ENCODE measurements around the gene ATP6V1F.

The ATP6V1F gene

GRCh38 chr7:128884561-128885369, 22.1 kb downstream of the ATP6V1F start:
- DNase-seq, result no peak

GRCh38 chr7:128885370-128886187, 22.9 kb downstream of the ATP6V1F start:
- DNase-seq, result no peak

- DNase-seq, result no peak
Measured at GRCh38 chr7:128886391-128887168, 23.9 kb downstream of the ATP6V1F start.

- no peak for DNase-seq
Measured at GRCh38 chr7:128887169-128888038, 24.7 kb downstream of the ATP6V1F start.

GRCh38 chr7:128888039-128888755, 25.5 kb downstream of the ATP6V1F start:
- no peak for DNase-seq

GRCh38 chr7:128888756-128889095, 26.1 kb downstream of the ATP6V1F start:
- no peak for DNase-seq

- no peak for DNase-seq
Measured at GRCh38 chr7:128889121-128889520, 26.5 kb downstream of the ATP6V1F start.

- no peak for DNase-seq
Measured at GRCh38 chr7:128890306-128891109, 27.9 kb downstream of the ATP6V1F start.

GRCh38 chr7:128891110-128891941, 28.7 kb downstream of the ATP6V1F start:
- no peak for DNase-seq

- no peak for DNase-seq
Measured at GRCh38 chr7:128891942-128892269, 29.2 kb downstream of the ATP6V1F start.

- no peak for DNase-seq
Measured at GRCh38 chr7:128892521-128893250, 30.0 kb downstream of the ATP6V1F start.

- no peak for DNase-seq
Measured at GRCh38 chr7:128893251-128894100, 30.8 kb downstream of the ATP6V1F start.

- no peak for DNase-seq
Measured at GRCh38 chr7:128894101-128894440, 31.4 kb downstream of the ATP6V1F start.

- no peak for DNase-seq
Measured at GRCh38 chr7:128895320-128895719, 32.7 kb downstream of the ATP6V1F start.

- DNase-seq, result no peak
Measured at GRCh38 chr7:128899392-128899791, 36.7 kb downstream of the ATP6V1F start.

GRCh38 chr7:128900237-128900636, 37.6 kb downstream of the ATP6V1F start:
- no peak for DNase-seq

- no peak for DNase-seq
Measured at GRCh38 chr7:128902761-128903585, 40.3 kb downstream of the ATP6V1F start.
